LNCAP (cell line): ENCODE data around the gene FANCL.

Experiments
- CTCF ChIP-seq: fragments of 450-650 bp; IDR thresholded peaks from 2 replicates; pipeline ENCODE4 v1.5.1; 2017; ENCODE audit warnings: mild to moderate bottlenecking

The FANCL gene

DNA sequence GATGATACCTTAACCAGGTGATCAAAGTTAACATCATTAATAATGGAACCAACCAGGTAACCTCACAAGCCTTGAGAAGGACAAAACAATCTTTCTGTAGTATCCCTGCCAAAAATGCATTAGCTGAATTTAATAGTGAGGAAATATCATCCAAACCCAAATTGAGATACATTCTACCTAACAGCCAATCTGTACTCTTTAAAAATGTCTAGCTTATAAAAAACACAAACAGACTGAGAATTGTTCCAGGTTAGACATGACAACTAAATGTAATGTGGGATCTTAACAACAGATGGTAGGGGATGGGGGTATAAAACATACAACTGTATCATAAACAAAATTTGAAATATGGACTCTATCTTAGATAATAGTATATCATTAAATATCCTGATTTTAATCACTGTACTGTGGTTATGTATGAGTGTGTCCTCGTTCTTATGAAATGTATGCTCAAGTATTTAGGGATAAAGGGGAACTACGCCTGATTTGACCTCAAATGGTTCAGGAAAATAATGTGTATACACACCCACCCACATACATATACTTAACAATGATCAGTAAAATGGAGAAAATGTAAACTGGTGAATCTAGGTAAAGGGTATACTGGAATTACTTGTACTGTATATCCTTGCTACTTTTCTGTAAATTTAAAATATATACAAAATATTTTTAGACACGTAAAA, 1.7 kb downstream of the FANCL start:
- no peak for TF ChIP-seq CTCF

DNA sequence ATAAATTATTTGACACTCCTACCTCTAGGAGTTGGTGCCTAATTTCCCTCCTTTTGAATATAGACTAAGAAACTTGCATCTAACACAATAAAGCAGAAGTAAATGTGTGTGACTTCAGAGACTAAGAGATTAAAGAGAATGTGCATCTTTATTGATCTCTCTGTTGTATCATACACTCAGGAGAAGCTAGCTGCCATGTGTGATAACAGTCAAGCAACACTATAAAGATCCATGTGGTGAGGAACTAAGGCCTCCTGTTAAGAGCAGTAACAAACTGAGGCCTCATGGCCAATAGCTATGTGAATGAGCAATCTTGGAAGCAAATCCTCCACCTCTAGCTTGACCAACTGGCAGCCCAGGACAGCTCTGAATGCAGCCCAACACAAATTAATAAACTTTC, 3.4 kb downstream of the FANCL start:
- TF ChIP-seq CTCF = no peak

DNA sequence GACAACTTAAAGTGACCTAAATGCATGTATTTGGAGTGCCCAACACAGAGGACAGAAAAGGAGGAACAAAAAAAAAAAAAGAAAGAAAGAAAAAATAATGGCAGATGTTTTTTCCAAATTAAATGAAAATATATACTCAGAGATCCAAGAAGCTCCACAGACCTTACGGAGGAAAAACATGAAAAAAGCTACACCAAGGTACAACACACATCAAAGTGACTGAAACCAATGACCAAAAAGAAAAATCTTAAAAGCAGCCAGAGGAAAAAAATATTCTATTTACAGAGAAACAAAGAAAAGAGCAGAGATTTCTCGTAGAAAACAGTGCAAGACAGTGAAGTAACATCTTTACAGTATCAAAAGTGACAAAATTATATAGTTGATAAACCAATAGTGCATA, 5.1 kb downstream of the FANCL start:
- no peak for TF ChIP-seq CTCF

- no peak for TF ChIP-seq CTCF
Measured at GRCh38 chr2:58235170-58235569, 6.0 kb downstream of the FANCL start.

- TF ChIP-seq CTCF = no peak
Measured at GRCh38 chr2:58228299-58228698, 12.8 kb downstream of the FANCL start.

DNA sequence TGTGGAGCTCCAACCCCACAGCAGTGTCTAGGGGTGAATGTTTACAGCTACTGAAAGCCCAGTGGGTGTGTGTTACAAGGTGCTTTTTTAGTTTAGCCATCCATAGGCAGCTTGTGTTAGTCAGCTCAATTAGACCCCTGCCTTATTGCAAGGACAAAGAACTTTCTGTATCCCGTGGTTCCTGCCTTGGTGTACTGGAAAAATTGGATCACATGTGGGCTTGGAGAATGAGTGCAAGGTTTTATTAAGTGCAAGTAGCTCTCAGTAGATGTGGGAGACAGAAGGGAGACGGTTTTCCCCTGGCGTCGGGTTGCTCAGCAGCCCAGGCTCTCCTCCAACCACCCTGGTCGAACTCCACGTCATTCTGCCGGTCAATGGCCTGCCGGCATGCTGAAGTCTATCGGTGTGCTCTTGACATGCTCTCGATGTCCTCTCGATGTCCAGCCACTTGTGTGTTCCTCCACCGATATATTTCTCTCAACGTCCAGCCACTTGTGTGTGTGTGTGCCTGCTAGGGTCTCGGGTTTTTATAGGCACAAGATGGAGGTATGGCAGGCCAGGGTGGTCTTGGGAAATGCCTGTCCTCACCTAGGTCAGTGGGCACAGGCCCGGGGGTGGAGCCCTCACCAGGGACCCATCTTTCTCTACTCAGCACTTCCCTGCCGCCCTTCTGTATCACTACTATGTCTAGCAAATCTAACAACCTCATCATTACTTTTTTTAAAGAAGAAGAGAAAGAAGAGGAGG, 13.8 kb downstream of the FANCL start:
- TF ChIP-seq CTCF = no peak

- TF ChIP-seq CTCF = no peak
Measured at GRCh38 chr2:58221909-58222308, 19.2 kb downstream of the FANCL start.
